Inferior parietal cortex (tissue), 1 donor: Measurements from ENCODE around the gene DPM3.
A peak's percentile ranks its signal among the peaks of the same experiment; 100 is the strongest.
"Not testable (repeated sequence)": the region's sequence is repeated elsewhere in the genome, so short reads cannot be mapped to it uniquely, and the experiment has no call there.

Experiments used
- DNase-seq: peaks from one replicate; pipeline ENCODE4 v3.0.0-alpha.2; 2016; ENCODE audit errors: extremely low spot score

Gene DPM3

GRCh38 chr1:155139895-155140629, at the start of gene DPM3:
Gene DPM3, minus strand, starts transcription at chr1:155140531. Its CDS starts 291 bp downstream, at chr1:155140240.
- DNase-seq: peak; percentile 93

- DNase-seq: not testable (repeated sequence)
Observed at GRCh38 chr1:155189926-155190325, 49.6 kb upstream of the DPM3 start.

DNA sequence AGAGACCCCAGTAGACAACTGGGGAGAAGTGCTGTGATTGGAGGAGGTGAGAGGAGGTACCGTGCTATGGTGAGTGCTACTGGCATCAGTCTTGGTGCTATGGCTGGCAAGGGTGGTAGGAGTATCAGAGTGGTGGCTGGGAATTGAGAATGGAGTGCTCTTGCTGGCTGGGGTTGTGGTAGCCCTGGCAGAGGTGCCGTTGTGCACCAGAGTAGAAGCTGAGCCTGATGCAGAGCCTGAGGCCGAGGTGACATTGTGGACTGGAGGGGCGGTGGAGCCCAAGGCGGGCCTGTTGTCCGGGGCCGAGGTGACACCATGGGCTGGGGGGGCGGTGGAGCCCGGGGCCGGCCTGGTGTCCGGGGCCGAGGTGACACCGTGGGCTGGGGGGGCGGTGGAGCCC, 47.9 kb upstream of the DPM3 start:
- DNase-seq: no peak

GRCh38 chr1:155187456-155187891, 47.1 kb upstream of the DPM3 start:
- no peak for DNase-seq

DNA sequence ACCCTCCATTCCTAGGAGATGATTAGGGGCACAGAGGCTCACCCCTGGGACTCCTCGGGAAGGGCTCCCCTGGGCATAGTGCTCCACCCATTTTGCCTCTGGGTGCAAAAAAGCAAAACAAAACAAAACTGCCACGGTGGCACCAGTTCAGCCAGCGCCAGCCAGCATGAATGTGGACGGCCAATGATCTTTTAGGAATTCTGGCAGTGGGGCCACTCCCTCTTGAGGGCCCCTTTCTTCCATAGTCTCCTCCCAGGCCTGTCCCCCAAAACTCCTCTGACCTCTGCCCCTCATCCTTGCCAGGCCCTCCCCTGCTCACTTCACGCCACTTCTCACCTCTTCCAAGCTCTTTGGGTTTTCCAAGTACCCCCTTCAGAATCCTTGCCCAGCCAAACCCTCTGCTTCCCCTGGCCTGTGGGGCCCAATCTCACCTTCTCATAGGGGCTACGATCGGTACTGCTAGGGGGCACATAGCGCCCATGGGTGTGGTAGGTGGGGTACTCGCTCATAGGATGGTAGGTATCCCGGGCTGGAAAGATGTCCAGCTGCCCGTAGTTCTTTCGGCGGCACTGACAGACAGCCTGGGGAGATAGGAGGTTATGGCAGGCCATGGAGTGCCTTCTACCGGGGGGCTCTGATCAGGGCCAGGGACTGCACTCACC, 46.6 kb upstream of the DPM3 start:
- no peak for DNase-seq

DNA sequence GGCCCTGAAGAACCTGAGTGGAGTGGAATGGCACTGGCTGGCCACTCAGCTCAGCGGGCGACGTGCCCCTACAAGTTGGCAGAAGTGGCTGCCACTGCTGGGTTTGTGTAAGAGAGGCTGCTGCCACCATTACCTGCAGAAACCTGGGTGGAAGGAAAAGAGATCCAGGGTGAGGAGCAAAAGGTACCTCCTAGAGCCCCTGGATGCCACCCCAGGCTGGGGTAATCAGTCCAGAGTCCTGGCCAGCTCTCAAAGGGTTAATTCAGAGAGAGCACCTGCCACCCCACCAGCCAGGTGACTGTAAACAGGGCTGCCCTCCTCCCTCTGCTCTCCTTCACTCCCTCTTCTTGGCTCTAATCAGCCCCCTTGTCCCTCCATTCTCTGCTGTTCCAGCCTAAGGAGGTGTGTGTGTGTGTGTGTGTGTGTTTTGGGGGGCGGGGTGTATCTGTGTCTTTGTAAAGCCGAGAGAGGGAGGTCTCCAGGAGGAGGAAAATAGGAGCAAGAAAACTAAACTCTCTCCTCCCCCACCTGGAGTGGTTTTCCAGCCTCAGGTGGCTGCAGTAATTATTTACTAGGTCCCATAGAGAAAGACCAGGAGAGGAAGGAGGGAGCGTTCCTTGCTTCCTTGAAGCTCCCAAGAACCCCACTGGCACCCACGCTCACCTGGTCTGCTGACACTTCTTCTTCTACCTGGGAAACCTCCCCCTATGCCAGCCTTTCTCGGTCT, 45.9 kb upstream of the DPM3 start:
- no peak for DNase-seq

- no peak for DNase-seq
Observed at GRCh38 chr1:155185783-155186066, 45.4 kb upstream of the DPM3 start.

DNA sequence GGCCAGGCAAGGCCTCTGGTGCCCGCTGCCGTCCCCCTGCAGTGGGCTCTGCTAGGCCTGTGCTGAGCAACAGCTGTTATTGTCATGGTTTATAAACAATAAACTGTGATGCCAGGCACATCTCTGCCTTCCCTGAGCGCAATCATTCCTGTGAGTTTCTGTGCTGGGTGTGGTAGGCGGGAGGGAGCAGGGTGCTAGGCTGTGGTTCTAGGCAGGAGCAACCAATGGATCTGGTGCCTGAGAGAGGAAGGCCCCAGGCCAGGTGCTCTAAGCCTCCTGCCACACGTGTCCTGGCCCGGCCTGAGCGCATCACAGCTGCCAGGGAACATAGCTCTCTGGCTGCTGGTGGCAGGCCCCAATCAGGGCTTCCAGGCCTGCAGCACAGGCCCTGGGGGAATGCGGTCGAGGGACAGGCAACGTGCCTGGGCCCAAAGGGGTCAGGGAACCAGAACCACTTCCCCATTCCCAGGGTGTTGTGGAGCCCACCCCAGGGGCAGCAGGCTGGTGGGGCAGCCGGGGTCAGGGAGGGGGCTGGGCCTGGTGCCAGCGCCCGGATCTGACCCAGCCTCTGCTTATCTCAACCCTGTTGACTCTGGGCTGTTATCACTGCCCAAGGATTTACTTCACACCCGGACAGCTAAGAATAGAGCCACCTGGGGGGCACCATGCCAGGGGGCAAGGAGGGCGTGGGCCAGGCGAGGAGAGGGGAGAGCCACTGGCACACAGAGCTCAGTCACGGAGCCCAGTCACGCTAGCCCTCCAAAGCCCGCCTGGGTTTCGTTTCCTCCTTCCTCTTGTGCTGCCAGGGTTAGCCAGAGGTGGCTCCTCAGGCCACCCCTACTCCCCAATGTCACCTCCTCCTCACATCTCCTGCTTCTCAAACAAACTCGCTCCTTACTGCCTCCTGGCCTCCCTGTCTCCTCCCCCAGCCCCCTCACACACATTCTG, 44.8 kb upstream of the DPM3 start:
- DNase-seq: no peak

- no peak for DNase-seq
Observed at GRCh38 chr1:155184351-155184811, 44.0 kb upstream of the DPM3 start.

GRCh38 chr1:155183775-155184221, 43.5 kb upstream of the DPM3 start:
- DNase-seq: no peak

- DNase-seq: no peak
Observed at GRCh38 chr1:155182052-155182550, 41.8 kb upstream of the DPM3 start.

DNA sequence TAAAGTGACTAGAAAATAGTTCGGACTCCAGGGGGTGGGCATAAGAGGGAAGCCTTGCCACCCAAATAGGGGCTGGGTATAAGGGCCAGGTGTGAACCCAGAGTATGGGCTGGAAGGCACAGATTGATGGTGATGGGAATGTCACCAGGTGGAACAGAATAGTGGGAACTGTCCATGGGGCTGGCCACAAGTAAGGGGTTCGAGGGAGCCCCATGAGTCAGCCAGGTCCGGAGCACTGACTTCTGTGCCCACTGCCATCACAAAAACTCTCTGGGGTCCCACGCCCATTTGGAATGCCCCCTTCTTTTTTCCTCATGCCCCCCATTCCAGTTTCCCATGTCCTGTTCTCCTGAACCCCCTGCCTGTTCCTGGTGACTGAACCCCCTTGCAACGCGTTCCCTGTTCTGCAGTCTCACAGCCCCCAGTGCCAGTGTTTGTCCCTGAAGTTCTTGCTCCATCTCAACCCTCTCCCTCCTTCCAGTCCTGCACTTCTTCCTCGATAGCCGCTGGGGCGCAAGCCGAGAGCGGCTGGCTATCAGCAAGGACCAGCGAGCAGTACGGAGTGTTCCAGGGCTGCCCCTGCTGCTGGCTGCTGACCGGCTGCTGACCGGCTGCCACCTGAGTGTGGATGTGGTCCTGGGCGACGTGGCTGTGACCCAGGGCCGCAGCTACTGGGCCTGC, 41.2 kb upstream of the DPM3 start:
- no peak for DNase-seq

DNA sequence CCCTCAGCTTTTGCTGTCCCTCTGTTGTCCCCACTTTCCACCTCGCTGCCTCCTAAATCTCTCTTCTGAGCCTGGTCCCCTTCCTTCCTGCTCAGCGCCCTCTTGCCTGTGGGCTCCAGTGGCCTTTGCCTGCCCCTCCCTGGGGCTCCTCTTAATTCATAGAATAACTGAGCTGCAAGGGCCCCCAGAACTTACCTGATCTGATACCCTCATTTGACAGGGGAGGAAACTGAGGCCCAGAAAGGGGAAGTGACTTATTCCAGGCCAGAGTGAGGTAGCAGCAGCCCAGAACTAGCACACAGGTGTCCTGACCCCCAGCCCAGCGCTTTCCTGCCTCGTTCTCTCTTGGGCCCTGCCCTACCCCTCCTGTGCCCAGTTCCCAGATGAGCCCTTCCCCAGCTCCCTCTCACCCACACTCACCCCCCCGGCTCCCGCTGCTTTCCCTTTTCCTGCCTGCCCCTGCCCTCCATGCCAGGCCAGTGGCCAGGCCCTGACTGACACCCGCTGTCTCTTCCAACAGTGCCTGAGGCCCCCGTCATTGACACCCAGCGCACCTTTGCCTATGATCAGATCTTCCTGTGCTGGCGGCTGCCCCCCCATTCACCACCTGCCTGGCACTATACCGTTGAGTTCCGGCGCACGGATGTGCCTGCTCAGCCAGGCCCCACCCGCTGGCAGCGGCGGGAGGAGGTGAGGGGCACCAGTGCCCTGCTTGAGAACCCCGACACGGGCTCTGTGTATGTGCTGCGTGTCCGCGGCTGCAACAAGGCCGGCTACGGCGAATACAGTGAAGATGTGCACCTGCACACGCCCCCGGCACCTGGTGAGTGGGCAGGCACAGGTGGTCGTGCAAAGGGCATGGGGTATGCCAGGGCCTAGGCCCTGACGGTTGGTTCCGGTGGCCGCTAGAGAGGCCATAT, 39.0 kb upstream of the DPM3 start:
- no peak for DNase-seq

DNA sequence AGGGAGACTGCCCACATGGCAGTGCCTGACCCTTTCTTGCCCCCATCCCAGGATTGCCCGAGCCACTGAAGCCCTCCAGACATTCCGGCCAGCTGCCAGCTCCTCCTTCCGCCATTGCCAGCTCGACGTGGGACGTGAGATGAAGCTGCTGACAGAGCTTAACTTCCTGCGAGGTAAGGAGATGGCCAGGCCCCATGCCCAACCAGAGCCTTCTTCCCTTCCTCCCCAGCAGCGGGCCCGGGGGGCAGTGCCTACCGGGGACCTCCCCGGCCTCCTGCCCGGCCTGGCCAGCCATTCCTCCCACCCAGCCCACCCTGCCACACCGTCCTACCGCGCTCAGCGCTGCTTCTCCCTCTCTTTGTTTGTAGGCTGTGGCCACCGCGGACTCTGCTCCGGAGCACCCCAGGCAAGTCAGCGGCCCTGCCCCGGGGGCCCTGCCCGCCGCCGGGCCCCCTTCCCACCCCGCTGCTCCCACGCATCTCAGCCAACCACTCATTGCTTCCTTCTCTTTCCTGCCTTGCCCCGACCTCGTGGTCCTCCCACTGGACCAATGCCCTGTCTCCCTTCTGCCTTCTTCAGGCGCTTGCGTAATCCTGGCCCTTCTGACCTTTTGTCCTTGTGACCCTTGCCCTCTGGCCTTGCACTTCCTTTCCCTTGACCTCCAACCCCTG, 38.2 kb upstream of the DPM3 start:
- no peak for DNase-seq

DNA sequence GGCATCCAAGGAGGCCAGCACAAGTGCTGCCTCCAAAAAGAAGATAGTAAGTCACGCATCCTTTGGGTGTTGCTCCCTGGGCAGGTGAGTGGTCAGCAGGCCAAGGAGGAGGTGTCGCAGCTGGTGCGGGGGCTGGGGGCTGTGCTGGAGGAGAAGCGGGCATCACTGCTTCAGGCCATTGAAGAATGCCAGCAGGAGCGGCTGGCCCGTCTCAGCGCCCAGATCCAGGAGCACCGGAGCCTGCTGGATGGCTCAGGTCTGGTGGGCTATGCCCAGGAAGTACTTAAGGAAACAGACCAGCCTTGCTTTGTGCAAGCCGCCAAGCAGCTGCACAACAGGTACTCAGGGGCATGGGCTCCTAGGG, 37.6 kb upstream of the DPM3 start:
- no peak for DNase-seq

GRCh38 chr1:155177192-155177917, 37.0 kb upstream of the DPM3 start:
- DNase-seq: no peak

GRCh38 chr1:155176544-155177071, 36.3 kb upstream of the DPM3 start:
- peak; percentile 92 for DNase-seq

DNA sequence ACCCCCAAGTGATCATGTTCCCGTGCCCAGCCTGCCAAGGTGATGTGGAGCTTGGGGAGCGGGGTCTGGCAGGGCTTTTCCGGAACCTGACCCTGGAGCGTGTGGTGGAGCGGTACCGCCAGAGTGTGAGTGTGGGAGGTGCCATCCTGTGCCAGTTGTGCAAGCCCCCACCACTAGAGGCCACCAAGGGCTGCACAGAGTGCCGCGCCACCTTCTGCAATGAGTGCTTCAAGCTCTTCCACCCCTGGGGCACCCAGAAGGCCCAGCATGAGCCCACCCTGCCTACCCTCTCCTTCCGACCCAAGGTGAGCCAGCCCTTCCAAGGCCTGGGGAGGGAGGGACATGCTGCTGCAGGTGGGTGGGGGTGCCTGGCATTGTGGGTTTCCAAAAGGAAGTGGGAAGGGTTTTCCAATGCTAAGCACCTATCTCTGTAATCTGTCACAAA, 35.6 kb upstream of the DPM3 start:
- DNase-seq: no peak
